Thoracic aorta (tissue), 2 donors: ENCODE data around the gene CCNJL. TPM values are rescaled to one million over a fixed set of nuclear protein-coding genes. Genes with fewer than 3 reads are reported as not detected.

Experiments used
- ATAC-seq: fragments of 150-250 bp; one replicate; pipeline ENCODE4 v1.8.0; 2017; ENCODE audit warnings: low read depth; ENCODE audit not compliant: insufficient number of reproducible peaks, low FRiP score
- DNase-seq: peaks from one replicate; pipeline ENCODE4 v3.0.0-alpha.2; 2020; ENCODE audit warnings: low spot score
- H3K27ac ChIP-seq, 2 donors: fragments of 200-600 bp; sonication (generic); 1 replicate in 1 of 2; 2 replicates in 1 of 2; pipeline ENCODE4 v1.5.1; 2016; ENCODE audit warnings: mild to moderate bottlenecking in 2 of 2, moderate library complexity in 2 of 2
- H3K27me3 ChIP-seq: fragments of 200-600 bp; sonication (generic); replicated peaks from 2 replicates; pipeline ENCODE4 v1.6.0; 2016; ENCODE audit warnings: mild to moderate bottlenecking; ENCODE audit not compliant: insufficient read depth
- H3K36me3 ChIP-seq: fragments of 200-600 bp; sonication (generic); one replicate; pipeline ENCODE4 v1.5.1; 2016
- H3K4me1 ChIP-seq, 2 donors: fragments of 200-600 bp; sonication (generic); 1 replicate in 1 of 2; 2 replicates in 1 of 2; pipeline versions ENCODE4 v1.5.1 to v1.6.0; 2016; ENCODE audit warnings: low read depth in 2 of 2, mild to moderate bottlenecking in 1 of 2; ENCODE audit not compliant: control insufficient read depth in 1 of 2
- H3K4me3 ChIP-seq: fragments of 200-600 bp; sonication (generic); 2 replicates; pipeline ENCODE4 v1.5.1; 2016; ENCODE audit warnings: mild to moderate bottlenecking
- H3K9me3 ChIP-seq: fragments of 200-600 bp; sonication (generic); 2 replicates; pipeline ENCODE4 v1.5.1; 2016
- total RNA-seq, 2 donors: library from RNA; depleted of rRNA; stranded (reverse); fragments of >200 nt; gene quantifications; one replicate each; pipeline versions ENCODE4 v1.1.0 to v1.2.3, GENCODE V29; 2016
- TF ChIP-seq, protein P1 (sequence below): fragments of 200-600 bp; sonication (generic); IDR thresholded peaks from one replicate; pipeline ENCODE4 v1.5.1; 2019; ENCODE audit warnings: antibody characterized with exemption

The CCNJL gene
- total RNA-seq, 2 donors from 2014 or later, result 0.54 to 3.0 TPM

DNA sequence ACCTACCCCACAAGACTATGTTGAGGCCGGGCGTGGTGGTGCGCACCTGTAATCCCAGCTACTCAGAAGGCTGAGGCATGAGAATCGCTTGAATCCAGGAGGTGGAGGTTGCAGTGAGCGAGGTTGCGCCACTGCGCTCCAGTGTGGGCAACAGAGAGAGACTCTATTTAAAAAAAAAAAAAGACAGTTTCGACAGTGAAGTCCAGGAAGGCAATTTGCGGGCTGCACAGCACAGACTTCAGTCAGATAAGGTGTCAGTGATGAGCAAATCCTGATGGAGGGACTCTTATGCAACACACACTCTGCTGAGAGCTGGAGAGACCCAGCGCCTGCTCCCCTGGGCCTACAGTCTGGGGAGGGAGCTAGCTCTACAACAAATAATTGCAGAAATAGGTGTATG is 14.2 kb downstream of the CCNJL start:
- DNase-seq (no peak), ATAC-seq (no peak)
- H3K4me1 ChIP-seq, result no peaks in the 10 kb centered on the region
- no peak overlapping the region for H3K27ac ChIP-seq
- no peaks in the 10 kb centered on the region for H3K27me3 ChIP-seq
- TF ChIP-seq, protein P1, sequence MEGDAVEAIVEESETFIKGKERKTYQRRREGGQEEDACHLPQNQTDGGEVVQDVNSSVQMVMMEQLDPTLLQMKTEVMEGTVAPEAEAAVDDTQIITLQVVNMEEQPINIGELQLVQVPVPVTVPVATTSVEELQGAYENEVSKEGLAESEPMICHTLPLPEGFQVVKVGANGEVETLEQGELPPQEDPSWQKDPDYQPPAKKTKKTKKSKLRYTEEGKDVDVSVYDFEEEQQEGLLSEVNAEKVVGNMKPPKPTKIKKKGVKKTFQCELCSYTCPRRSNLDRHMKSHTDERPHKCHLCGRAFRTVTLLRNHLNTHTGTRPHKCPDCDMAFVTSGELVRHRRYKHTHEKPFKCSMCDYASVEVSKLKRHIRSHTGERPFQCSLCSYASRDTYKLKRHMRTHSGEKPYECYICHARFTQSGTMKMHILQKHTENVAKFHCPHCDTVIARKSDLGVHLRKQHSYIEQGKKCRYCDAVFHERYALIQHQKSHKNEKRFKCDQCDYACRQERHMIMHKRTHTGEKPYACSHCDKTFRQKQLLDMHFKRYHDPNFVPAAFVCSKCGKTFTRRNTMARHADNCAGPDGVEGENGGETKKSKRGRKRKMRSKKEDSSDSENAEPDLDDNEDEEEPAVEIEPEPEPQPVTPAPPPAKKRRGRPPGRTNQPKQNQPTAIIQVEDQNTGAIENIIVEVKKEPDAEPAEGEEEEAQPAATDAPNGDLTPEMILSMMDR, result no peak
- H3K36me3 ChIP-seq, result no peaks in the 10 kb centered on the region
- H3K4me3 ChIP-seq, result no peak overlapping the region
- H3K9me3 ChIP-seq, result no peaks in the 10 kb centered on the region

DNA sequence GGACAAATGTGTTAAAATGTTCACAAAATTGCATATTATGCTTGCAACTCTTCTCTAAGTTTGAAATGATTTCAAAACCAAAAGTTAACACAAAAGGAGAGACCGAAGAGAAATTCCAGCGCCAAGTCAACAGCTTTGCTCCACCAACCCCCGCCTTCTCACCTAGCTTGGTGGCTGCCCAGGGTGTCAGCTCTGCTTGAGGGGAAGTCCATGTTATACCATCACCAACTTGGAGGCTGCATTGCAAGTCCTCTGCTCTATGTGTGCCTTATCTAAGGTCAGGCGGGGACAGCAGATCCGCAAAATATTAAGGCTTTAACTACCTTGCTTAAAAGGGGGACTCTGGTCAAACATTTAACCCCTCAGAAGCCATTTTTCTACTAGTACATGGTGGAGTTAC is 14.6 kb downstream of the CCNJL start:
- Histone ChIP-seq H3K36me3 (no peaks in the 10 kb centered on the region), H3K9me3 (no peaks in the 10 kb centered on the region), H3K4me1 (no peaks in the 10 kb centered on the region), H3K4me3 (no peak overlapping the region), H3K27me3 (no peaks in the 10 kb centered on the region), H3K27ac (no peak overlapping the region)
- DNase-seq (no peak), ATAC-seq (no peak)
- TF ChIP-seq, protein P1, result no peak

DNA sequence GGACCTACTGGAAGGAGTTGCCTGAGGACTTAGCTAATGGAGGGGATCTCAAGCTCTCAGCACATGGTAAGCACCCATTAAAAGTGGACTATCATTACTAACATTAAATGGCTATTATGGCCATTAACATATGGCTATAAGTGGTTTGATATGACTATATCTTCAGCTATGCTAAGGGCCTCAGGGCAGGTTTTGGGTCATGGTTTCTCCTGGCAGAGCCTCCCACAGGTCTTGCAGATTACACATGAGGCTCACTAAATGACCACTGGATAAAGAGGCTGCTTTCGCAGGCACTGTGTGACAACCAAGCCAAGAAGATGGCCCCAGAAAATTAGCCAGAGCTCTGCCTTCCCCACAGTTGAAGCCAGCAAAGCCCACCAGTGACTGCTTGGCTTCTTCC is 15.4 kb downstream of the CCNJL start:
- DNase-seq, result no peak
- no peaks in the 10 kb centered on the region for H3K9me3 ChIP-seq
- no peaks in the 10 kb centered on the region for H3K27me3 ChIP-seq
- H3K36me3 ChIP-seq, result no peaks in the 10 kb centered on the region
- no peak overlapping the region for H3K27ac ChIP-seq
- no peaks in the 10 kb centered on the region for H3K4me1 ChIP-seq
- ATAC-seq, result no peak
- H3K4me3 ChIP-seq, result no peak overlapping the region
- TF ChIP-seq, protein P1, result no peak

DNA sequence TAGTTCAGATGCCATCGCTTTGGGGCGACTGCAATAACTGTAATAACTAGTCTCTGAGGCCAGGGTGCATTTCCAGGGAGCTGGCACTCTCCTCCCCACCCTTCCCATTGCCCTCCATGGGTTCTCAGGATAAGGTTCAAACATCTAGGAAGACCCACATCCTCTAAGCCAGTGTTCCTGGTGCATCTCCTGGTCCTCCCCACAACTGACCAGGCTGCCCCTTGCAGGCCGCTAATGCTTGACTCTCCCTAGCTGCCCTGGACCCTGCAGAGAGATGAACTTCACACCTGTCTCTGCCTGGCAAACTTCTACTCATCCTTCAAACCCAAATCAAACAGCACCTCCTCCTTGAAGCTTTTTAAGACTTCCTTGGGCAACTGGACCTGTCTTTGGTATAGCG is 15.9 kb downstream of the CCNJL start:
- Histone ChIP-seq H3K27me3 (no peaks in the 10 kb centered on the region), H3K4me1 (no peaks in the 10 kb centered on the region), H3K9me3 (no peaks in the 10 kb centered on the region), H3K4me3 (no peak overlapping the region), H3K27ac (no peak overlapping the region), H3K36me3 (no peaks in the 10 kb centered on the region)
- DNase-seq (no peak), ATAC-seq (no peak)
- TF ChIP-seq, protein P1, result no peak

DNA sequence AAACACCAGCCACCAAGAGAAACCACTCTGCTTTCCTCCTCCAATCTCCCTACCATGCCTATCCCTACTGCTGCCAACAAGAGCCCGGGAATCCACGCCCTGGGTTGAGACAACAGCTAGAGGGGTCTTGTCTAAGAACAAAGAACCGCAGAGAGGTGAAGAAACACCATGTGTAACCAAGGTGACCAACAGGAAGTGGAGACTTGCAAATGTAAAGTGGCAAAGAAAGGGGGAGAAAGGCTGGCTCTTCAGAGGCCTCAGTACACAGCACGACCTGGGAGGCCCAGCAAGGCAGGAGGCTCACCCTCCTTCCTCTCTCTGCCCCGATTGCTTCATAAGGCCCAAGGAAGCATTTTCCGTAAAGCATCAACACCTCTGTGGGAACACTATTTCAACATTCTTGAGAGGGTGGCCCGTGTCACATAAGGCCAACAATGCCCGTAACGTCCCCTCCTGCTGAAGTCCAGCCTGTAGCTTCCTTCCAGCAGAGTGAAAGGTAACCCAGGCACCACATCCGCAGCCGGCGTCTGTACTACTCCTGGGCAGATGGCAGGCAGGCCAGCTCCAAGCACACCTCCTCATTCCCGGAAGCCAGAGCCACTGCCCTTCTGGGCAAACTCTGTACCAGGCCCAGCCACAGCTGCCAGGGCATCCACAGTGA is 18.3 kb downstream of the CCNJL start:
- TF ChIP-seq, protein P1, result no peak
- DNase-seq (no peak), ATAC-seq (no peak)
- Histone ChIP-seq H3K4me3 (no peak overlapping the region), H3K27ac (no peak overlapping the region), H3K27me3 (no peaks in the 10 kb centered on the region), H3K9me3 (no peaks in the 10 kb centered on the region), H3K4me1 (no peaks in the 10 kb centered on the region), H3K36me3 (no peaks in the 10 kb centered on the region)
